ENCODE data around the gene KCNJ12.

The KCNJ12 gene

GRCh38 chr17:21370430-21370829, 5.7 kb upstream of the KCNJ12 start (continued):
- TF ChIP-seq ZNF362 (tag by site-specific recombination; IDR thresholded peaks at IDR 0.05) (no peak), MYNN (tag by site-specific recombination; IDR thresholded peaks at IDR 0.05; ENCODE audit: borderline replicate concordance) (no peak), ZNF670 (tag by site-specific recombination; IDR thresholded peaks at IDR 0.05; ENCODE audit: low read depth) (no peak), GLI4 (tag by site-specific recombination; IDR thresholded peaks at IDR 0.05) (no peak), SP3 (tag by site-specific recombination; IDR thresholded peaks at IDR 0.05) (peak; percentile 49), ZSCAN30 (tag by site-specific recombination; IDR thresholded peaks at IDR 0.05) (0 out of 2 replicates have a peak, but pooled peaks have one; percentile 30), REPIN1 (tag by site-specific recombination; IDR thresholded peaks at IDR 0.05; ENCODE audit: low read depth) (no peak), ELK4 (IDR thresholded peaks at IDR 0.05; ENCODE audit: borderline replicate concordance, low read depth, low read length) (no peak), ZNF677 (tag by site-specific recombination; IDR thresholded peaks at IDR 0.05) (no peak), ZNF768 (tag by site-specific recombination; IDR thresholded peaks at IDR 0.05) (no peak), ATF2 (tag by site-specific recombination; IDR thresholded peaks at IDR 0.05; ENCODE audit: low read depth) (no peak), ZBTB48 (tag by site-specific recombination; IDR thresholded peaks at IDR 0.05) (no peak), TRIM28 (IDR thresholded peaks at IDR 0.05; ENCODE audit: borderline replicate concordance, low read length) (0 out of 2 replicates have a peak, but pooled peaks have one; percentile 49), PRDM10 (tag by site-specific recombination; IDR thresholded peaks at IDR 0.05) (0 out of 2 replicates have a peak, but pooled peaks have one; percentile 37), ZNF311 (tag by site-specific recombination; IDR thresholded peaks at IDR 0.05; ENCODE audit: borderline replicate concordance) (no peak)

- ChIA-PET CTCF (interaction anchor here (0.5 to 1.1 kb wide), 3 partner anchors 85 to 142 kb away, joined by 3 read pairs; no protein-coding TSS in a partner anchor), POLR2A (no interaction called here)
- no peak overlapping the region for H3K27ac ChIP-seq (ENCODE audit: extremely low read depth, low read depth, low read length)
- no peaks in the 10 kb centered on the region for H3K9me3 ChIP-seq (ENCODE audit: control insufficient read depth, insufficient read depth, low read depth, low read length)
- H3K4me3 ChIP-seq (ENCODE audit: low read depth, low read length): no peak overlapping the region
- H3K4me1 ChIP-seq (ENCODE audit: control insufficient read depth, insufficient read depth, low read length): peaks cover 6% of the 10 kb centered on the region
- H3K36me3 ChIP-seq (ENCODE audit: control insufficient read depth in 2 of 2, insufficient read depth in 1 of 2, low read length in 2 of 2): no peaks in the 10 kb centered on the region
- TF ChIP-seq ZNF221 (tag by site-specific recombination; IDR thresholded peaks at IDR 0.05; ENCODE audit: borderline replicate concordance) (no peak), KLF1 (tag by site-specific recombination; IDR thresholded peaks at IDR 0.05) (peak; percentile 27; the same call in 1 of the 2 replicates), MYNN (tag by site-specific recombination; IDR thresholded peaks at IDR 0.05; ENCODE audit: borderline replicate concordance) (no peak), ZNF600 (tag by site-specific recombination; IDR thresholded peaks at IDR 0.05) (peak; percentile 49), ZNF223 (tag by site-specific recombination; IDR thresholded peaks at IDR 0.05) (no peak), ZNF623 (tag by site-specific recombination; IDR thresholded peaks at IDR 0.05) (no peak), ZFP3 (tag by site-specific recombination; IDR thresholded peaks at IDR 0.05; ENCODE audit: low read depth) (no peak), GLI4 (tag by site-specific recombination; IDR thresholded peaks at IDR 0.05) (no peak), ZNF26 (tag by site-specific recombination; IDR thresholded peaks at IDR 0.05) (no peak), ZNF280D (tag by site-specific recombination; IDR thresholded peaks at IDR 0.05) (no peak), ZNF350 (tag by site-specific recombination; IDR thresholded peaks at IDR 0.05) (no peak), ZNF626 (tag by site-specific recombination; IDR thresholded peaks at IDR 0.05) (no peak)
These were observed 4.6 kb upstream of the KCNJ12 start for GRCh38 chr17:21371511-21372081.
